ENCODE results near the gene RNU6-7.

RNU6-7 gene

GRCh38 chr14:32201816-32202490 lies at the start of gene RNU6-7:
TSS of gene RNU6-7 (plus strand) at chr14:32202045.
- no peak for DNase-seq (ENCODE audit: low read depth)

GRCh38 chr14:32166029-32166428 lies 35.8 kb upstream of the RNU6-7 start:
- DNase-seq (ENCODE audit: low read depth) = no peak

DNA sequence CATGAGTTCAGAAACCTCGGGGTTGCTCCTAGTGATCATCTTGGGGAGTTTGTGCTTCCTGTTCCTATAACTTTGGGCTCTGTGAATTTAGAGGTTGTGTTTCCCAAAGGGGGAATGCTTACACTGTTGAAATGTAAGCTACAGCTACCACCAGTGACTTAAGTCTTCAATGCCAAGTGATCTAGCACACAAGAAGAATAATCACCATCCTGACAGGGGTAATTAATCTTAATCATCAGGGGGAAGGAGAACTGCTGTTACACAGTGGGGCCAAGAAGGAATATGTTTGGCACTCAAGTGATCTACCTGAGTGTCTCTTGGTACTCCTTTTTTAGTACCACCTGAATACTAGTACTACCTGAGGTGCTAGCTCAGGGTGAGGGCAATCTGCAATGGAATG lies 34.9 kb upstream of the RNU6-7 start:
- no peak for DNase-seq (ENCODE audit: low read depth)

- no peak for DNase-seq (ENCODE audit: low read depth)
These were observed 33.9 kb upstream of the RNU6-7 start for GRCh38 chr14:32167907-32168306.

DNA sequence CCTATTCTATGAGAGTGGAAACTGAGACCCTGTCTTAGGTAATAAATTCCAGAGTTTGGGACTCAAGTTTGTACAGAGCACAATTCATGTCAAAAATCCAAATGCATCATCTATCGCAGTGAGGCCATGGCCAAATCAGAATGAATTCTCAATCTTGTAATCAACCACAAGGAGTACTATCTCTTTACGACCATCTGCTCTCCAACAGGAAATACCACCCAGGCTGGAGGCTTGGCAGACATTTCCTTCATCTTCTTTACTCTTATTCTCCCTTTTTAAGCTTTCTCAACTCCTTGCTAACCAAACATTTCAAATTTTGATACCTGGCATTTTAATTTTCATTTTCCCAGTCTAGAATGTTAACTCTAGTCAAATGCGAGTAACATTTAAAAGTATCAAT lies 32.7 kb upstream of the RNU6-7 start:
- peak; percentile 22 for DNase-seq (ENCODE audit: low read depth)

GRCh38 chr14:32171469-32171868 lies 30.4 kb upstream of the RNU6-7 start:
- no peak for DNase-seq (ENCODE audit: low read depth)

DNA sequence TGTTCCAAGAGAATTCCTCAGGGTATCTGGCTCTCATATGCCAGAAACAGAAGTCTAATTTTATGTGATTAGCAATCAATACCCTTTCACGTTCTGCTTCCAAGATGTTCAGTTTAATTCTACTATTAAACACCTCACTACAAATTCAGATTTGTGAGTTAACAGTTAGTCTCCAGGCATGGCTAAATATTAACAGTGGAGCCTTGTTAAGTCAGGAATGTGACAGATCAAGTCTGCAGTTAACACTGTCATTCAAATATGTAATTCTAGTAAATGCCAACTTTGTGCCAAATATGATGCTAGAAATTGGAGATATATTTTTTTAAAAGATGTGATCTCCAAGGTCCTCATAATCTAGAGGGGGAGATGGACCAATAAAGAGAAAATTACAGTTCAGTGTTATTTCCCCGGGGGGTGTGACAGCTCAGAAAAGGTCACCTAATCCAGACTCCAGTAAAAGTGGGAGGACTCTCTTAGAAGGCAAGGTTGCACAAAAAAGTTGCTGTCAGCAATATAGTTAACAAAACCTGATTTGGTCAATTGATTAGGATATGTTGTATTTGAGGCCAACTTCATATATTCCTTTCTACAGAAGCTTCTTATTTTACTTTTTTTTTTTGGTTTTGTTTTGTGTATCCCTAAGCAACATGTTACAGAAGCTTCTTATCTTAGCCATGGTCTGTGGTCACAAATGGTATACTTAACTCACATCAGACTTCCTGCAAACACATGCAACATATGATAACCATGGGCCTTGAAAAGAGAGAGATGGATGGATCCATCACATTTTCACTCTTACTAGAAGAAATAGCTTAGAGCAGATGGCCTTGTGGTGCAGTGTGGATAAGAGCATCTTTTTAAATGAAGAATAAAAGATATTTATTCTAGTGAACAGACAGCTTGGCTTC lies 18.4 kb upstream of the RNU6-7 start:
- peak; percentile 81 for DNase-seq (ENCODE audit: low read depth)

- DNase-seq (ENCODE audit: low read depth) = no peak
These were observed 16.7 kb upstream of the RNU6-7 start for GRCh38 chr14:32185097-32185496.

DNA sequence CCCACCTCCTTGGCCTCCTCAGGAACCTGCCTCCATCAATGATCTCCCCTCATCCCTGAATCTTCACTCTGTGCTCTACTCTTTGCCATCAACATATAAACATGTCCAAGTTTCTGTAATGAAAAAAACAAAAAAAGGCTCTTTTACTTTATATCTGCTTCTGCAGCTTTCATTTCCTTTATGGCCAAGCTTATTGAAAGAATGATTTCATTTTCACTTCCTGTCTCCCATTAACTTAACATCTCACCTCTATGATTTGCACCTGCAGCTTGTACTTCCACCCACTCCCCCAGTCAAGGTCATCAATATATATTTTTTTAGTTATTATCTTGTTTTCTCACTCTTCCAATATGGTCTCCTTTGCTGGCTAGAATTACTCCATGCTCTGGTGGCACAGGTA lies 15.6 kb upstream of the RNU6-7 start:
- DNase-seq (ENCODE audit: low read depth) = no peak

DNA sequence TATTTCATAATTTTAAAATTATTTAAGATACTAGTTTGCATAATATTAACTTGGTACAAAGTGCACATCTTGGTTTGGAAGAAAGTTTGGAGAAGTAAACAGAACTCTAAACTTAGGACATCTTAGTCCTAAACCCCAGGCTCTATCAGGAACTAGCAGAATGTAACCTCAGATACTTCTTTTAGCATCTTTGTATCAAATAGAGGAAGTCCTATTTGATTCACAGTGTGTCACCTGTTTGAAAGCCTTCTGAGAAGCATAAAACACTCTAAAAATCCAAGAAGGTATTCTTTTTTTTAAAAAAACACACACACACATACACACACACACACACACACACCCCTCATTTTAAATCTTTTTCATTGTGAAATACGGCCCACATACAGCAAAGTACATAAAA lies 12.0 kb upstream of the RNU6-7 start:
- no peak for DNase-seq (ENCODE audit: low read depth)

GRCh38 chr14:32190673-32191072 lies 11.2 kb upstream of the RNU6-7 start:
- no peak for DNase-seq (ENCODE audit: low read depth)

GRCh38 chr14:32192712-32193373 lies 9.0 kb upstream of the RNU6-7 start:
- no peak for DNase-seq (ENCODE audit: low read depth)

- no peak for DNase-seq (ENCODE audit: low read depth)
These were observed 8.3 kb upstream of the RNU6-7 start for GRCh38 chr14:32193532-32193931.

GRCh38 chr14:32195636-32196035 lies 6.2 kb upstream of the RNU6-7 start:
- DNase-seq (ENCODE audit: low read depth) = no peak

DNA sequence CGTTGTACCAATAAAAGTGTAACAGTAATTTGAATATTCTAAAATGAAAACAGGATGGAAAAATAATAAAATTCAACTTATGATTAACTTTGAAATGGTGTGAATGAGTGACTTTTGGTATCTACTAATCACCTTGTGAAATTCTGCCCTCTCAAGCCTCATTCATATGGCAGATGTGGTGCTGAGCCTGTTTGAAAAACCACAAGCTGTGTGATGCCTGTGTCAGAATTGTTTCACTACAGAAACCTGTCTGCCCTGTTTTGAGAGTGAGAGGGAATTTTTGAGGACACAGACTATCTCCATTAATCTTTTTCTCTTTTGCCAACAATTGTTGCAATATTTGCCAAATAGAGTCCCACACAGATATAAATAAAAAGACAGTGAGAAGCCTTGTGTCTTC lies 3.9 kb upstream of the RNU6-7 start:
- DNase-seq (ENCODE audit: low read depth) = no peak

DNA sequence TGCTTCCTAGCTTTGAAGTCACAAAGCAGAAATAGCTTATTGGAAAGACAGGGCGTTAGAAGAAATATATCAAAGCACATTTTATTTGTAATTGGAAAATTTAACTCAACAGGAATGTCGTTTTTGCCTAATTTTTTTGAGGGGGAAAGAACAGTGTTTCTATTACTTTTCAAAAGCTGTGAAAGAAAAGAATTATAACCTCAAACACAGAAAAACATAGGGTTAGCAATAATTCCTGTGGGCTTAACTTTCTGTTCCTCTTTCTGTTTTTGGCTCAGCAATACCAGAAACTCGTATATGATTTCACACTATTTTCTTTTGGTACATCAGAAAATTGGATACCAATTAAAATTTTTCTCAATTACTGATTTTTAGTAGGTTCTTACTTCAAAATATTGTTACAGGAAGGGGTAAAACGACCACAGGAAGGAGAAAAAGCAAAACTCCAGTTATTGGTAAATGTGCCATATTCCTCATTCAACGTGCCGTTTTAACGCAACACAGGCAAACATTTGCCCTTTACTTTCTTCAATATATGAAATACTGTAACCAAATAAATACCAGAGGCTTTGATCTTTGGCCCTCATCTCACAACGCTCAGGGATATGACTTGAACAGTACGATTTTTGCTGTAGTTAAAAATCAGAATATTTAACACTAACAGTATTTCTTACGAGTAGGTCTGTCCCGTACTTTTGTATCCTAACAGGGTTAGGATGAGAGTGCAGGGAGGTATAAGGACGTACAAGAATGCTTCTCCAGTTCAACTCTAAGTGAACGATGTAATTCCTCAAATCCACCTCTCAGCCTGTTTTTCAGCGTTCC lies 1.3 kb upstream of the RNU6-7 start:
- DNase-seq (ENCODE audit: low read depth) = no peak

- DNase-seq (ENCODE audit: low read depth) = no peak
These were observed 541 bp upstream of the RNU6-7 start for GRCh38 chr14:32201193-32201815.

DNA sequence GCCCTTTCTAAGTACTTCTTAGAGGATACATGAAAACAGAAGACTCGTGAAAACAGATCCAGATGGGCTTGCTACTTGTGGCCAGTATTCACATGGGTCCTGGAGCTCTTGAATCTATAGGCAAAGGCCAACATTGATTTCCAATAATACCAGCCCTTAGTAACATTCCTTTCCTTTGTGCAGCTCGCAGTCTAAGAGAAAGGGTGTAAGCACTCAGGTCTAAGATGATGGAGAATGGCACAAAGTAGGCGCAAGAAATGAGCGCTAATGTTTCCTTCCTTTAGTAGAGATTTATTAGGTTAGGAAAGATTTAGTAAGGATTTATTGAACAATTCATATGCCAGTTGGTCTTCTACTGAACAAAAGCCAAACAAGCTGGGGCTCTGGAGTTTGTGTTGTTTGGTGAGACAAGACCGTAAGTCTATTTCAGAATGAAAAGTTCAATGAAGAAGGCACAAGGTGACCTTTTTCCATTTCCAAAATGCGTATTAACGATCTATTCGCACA lies 699 bp downstream of the RNU6-7 start:
- no peak for DNase-seq (ENCODE audit: low read depth)

DNA sequence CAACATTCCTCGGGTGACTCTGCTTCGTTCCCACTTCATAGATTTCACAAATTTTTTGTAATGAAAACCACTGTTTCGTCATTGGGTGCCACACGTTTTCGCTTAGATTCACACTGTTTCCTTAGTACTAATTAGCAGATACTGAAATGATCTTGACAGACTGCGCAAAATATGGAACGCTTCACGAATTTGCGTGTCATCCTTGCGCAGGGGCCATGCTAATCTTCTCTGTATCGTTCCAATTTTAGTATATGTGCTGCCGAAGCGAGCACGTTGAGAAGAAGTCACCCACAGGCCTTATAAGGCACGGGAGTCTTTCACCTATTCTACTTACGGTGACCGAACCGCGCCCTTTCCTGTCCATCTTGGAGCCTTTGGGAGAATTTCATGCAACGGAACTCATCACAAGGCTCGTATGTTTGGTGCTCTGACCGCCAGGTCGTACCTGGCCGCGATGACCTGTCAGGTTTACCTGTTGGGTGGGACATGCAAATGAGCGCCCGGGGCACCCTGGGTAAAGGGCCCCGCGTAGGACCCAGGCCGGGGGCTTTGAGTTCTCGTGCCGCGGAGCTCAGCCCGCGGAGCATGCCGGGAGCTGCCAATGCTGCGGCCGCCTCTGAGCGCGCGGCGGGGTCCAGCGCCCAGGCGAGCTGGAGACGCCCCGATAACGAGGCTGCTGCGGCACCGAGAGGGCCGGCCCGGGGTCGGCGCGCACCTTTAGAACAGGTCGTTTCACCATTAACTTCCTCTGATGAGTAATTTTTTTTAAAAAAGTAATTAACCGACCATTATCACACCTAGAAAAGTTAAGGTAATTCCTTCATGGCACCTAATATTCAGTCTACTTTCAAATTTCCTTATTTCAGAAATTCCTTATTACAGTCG lies 1.4 kb downstream of the RNU6-7 start, which contains the start of gene RNU6-8:
TSS of gene RNU6-8 (minus strand) at position 272 of the 885 bp plus-strand sequence.
- DNase-seq (ENCODE audit: low read depth) = peak; percentile 58

DNA sequence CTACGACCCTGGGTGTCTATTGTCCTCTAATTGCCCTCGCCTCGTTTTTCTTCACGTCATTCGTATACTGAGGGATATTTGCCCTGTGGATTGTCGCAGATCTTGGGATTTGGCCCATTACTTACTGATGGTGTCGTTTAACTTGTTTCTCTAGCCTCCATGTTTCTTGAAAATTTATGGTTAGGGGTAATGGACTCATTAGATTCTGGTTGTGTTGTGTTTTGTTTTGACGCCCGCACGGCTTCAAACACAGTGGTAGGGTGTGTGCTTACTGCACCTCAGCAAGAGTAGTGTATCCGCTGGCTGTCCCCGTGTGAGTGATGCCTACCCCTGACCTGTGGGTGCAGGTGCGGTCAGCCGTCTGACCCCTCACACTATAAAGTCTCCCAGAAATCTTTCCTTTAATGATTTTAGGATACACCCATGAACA lies 2.1 kb downstream of the RNU6-7 start:
- DNase-seq (ENCODE audit: low read depth) = no peak
